CD4-positive, alpha-beta T cell treated with Interleukin-4 for 4 hours (primary cell): ENCODE results near the gene GJD4.

ENCODE experiments used
- DNase-seq: peaks from one replicate; pipeline ENCODE4 v3.0.0-alpha.2; 2020

The GJD4 gene

DNA sequence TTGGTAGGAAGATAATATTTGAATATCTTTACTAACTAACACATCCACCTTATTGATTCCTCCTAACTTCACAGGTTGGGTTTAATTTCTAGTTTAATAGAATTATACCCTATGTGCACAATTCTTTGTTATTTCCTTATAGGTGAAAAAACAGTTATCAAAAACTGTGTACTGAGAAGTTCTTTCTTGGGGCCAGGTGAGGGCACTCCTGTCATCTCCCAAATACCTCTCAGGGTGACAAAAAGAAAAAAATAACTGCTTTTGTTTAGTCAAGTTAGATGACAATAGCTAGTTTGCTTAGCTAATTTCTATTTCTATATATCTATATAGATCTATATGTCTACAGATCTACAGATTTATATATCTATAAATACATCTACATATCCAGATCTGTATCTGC is 26.9 kb downstream of the GJD4 start:
- no peak for DNase-seq

DNA sequence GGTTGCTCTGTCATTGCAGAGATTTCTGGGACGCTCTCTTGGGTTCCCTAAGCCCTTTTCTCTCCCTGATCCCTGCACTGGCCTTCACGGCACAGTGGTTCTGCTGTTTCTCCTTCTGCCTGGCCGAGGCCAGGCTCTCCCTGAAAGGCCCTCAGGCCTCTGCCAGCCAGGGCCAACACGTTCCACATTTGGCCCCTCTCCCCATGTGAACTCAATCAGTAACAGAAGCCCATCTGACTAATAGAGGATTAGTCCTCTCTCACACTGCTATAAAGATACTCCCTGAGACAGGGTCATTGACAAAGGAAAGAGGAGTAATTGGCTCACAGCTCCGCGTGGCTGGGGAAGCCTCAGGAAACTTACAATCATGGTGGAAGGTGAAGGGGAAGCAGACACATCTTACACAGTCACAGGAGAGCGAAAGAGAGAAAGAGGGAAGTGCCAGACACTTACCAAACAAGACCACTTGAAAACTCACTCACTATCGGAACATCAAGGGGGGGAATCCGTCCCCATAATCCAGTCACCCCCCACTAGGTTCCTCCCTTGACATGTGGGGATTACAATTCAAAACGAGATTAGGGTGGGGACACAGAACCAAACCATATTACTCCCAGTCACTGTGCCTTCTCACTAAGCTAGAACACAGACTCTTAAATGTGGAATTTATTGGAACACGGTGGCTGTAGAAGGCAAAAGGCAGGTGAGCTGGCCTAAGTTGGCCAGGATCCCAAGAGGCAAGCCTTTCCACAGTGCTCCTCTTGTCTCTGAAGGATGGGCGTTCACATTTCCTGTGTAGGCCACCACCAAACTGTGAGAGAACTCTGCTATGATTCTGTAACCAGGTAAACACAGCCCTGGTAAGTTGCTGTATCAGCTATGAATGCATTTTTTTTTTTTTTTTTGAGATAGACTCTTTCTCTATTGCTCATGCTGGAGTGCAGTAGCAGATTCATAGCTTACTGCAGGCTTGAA is 28.2 kb downstream of the GJD4 start:
- no peak for DNase-seq

DNA sequence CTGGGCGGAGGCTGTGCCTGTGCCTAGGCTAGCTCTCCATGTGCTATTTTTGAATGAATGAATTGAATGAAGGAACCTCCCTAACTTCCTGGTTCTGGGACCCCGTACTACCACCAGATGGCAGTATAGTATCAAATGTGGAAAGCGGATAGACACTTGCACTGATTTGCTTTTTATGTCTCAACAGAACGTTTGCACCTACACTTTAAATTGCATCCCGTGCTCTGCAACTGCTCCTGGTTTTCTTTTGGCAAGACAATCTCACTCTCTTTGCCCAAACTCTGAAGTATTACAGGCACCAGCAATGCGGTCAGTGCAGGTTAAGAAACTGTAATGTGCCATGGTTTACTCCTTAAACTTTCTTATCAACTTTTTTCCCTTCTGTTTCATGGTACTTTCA is 30.4 kb downstream of the GJD4 start:
- DNase-seq = peak; percentile 65

DNA sequence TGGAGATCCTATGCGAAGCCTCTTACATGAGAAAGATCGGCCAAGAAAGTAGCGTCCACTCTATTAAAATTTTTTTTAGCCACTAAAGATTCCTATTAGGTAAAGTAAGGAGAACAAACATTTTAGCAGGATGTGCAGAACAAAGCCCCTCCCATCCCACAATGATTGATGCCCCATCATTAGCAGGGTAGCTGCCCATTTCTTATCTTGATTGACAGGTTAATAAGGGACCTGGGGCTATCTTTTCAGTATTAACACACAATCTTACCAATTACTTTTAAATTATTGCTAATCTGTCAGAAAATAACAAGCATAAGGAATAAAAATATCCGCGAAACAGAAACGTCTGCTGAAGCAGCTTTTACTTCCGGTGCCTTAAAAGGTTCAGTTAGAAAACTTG is 31.8 kb downstream of the GJD4 start:
- no peak for DNase-seq

DNA sequence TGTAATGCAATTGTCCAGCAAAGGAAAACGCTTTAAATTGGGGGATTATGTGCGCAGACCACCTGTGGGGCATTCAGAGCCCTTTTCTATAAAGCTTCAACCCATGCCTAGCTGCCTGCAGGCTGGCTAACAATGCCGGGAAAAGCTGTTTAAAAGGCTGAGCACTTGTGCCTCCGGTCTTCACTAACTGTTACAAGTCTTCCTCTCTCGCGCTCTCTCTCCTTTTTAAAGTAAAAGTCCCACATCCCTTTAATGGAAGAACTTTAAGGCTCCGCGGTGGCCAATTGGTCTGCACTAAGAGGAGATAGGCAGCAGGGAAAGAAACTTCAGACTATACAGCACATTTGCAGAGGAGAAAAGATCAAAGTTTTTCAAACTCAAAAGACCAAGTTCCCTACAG is 32.3 kb downstream of the GJD4 start:
- no peak for DNase-seq

DNA sequence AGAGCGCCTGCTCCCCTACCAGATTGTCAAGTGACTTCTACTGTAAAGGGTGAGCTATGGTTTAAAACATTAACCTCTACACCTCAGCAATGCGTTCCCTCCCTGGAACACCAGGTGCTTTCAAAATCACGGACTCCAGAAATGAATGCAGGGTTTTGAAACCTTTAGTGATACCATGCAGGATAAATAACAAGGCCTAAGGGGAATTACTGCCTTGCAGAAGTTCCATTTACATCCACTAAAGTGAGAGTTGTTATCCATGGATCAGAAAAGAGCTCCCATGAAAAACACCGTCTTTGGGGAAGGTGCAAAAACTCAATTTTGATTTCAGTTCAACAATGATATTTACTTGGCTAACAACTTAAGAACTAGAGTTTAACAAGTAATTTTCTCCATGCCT is 33.0 kb downstream of the GJD4 start:
- DNase-seq = no peak

DNA sequence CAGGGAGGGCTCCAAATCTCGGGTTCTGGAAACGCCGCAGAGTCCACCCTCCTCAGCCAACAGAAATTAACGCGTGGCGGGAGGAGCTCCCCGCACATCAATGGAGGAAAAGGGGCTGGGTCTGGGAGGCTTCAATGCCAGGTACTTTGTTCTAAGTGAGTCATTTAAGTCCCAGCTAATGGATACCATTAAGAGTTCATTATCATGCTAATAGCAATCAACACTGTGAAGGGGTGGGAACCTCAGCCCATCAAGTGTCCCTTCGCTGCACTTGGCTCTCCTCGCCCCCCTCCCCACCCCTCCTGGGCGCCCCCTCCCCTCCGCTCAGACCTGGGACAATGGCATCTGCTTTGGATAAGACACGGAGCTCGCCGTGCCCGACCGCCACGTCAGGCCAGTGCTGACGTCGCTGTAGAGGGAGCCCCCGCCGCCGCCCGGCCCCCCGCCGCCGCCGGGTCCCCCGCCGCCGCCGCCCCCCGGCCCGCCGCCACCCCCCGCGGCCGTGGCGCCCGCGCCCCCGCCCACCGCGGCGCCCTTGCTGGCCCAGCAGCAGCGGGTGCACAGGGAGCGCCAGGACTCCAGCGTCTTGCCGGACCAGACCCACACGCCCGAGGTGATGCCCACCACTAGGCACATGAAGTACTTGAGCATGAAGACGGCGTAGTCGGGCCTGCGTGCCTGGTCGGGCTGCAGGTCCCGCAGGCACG is 34.0 kb downstream of the GJD4 start:
- DNase-seq = no peak

DNA sequence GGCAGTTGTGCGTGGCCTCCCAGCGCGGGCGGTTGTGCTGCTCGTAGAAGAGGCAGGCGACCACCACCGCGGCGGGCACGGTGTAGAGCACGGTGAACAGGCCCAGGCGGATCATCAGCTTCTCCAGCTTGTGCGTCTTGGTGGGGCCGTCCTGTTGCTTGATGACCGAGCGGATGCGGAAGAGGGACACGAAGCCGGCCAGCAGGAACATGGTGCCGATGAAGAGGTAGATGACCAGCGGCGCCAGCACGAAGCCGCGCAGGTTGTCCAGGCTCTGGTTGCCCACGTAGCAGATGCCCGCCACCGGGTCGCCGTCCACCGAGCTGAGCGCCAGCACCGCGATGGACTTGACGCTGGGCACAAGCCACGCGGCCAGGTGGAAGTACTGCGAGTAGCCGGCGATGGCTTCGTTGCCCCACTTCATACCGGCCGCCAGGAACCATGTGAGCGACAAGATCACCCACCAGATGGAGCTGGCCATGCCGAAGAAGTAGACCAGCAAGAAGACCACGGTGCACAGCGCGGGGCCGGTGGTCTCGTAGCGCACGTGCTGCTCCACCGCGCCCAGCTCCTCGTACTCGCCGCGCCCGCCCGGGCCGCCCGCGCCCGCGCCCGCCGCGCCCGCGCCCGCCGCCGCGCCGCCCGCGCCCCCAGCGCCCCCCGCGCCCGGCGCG is 34.7 kb downstream of the GJD4 start:
- DNase-seq = no peak

DNA sequence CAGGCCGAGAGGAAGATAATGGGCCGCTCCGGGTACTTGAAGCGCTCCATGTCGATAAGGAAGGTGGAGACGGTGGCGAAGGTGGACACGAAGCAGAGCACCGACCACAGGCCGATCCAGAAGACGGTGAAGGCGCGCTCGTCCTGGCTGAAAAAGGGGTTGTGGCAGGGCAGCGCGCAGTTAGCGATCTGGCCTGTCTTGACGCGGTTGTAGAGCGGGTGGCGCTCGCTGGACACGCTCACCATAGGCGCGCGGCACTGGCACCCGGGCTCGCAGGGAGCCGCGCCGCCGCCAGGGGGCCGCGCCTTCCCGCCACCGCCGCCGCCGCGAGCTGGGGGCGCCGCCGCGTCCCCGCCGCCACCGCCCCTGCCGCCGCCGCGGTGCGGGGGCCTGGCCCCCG is 35.3 kb downstream of the GJD4 start:
- DNase-seq = no peak

DNA sequence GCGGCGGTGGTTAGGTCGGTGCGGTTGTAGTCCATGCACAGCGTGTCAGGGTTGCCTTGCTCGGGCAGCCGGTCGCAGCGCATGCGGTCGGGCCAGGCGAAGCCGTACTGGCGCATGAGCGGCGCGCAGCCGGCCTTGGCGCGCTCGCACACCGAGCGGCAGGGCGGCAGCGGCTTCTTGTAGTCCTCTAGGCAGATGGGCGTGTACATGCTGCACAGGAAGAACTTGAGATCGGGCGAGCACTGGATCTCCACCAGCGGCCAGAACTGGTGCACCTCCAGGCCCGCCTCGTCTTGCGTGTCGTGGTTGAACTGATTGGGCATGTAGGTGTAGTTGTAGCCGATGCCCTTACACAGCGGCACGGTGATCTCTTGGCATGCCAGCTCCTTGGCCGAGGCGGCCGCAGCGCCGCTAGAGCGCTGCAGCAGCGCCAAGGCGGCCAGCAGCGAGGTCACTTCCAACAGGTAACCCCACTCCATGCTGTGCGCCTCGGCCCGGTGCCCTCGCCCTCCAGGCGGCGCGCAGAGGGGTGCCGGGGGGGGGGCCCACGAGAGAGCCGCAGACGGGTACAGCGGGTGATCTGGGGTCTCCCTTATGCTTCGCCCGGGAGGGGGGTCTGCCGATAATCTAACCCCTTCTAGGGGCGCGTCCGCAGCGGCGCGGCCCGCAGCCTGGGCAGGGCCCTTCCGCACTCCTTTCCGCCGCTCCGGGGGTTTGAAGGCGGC is 36.0 kb downstream of the GJD4 start:
- peak; percentile 20 for DNase-seq

DNA sequence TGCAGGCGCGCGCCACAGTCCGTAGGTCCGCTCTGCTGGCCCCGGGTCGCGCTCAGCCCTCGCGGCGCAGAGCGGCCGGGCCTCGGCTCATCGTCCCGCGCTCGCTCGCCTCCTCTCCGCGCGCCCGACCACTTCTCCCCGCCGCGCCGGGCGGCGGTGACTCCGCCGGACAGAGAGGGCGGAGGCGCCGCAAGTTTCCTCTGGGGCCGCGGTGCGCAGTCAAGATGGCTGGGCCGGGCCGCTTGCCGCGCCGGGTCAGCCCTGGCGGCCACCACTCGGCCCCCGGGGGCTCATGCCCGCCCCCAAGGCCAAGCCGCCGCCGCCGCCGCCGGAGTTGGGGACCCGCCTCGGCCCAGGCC is 36.5 kb downstream of the GJD4 start:
- no peak for DNase-seq

DNA sequence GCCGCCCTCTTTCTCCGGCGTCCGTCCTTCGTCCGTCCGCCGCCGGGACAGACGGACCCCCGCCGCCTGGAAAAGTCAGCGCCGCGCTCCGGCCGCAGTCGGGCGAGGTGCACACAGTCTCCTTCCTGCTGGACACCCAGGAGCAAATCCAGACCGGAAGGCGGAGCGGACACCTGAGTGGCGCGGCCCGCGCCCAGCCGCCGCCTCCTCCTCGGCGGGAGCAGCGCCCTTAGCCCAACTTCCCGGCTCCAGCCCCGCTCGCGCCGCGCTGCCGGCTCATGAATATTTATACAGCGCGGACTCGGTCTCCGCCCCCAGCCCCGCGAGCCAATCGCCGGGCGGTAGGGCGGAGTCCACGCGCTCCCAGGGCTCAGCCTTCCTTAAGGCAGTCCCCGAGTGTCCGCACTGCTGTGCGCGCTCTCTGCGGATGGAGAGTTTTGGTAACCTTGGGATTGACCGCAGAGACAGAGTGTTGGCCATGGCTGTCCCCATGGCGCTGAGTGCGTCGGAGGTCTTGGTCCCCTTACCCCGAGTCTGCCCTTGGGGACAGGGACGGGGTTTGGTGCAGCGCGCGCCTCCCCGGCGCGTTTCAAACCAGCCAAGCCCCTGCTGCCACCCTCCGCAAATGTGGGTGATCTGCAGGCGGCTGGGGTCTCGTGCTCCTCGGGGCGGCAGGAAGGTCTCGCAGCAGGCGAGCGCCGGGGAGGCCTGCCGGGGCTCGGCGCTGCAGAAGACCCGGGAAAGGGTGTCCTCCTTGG is 37.1 kb downstream of the GJD4 start, which contains the start of gene FZD8:
Gene FZD8 (minus strand): TSS at position 262 of the 758 bp plus-strand sequence. CDS start 867 bp downstream, outside the sequence.
- DNase-seq = peak; percentile 53

DNA sequence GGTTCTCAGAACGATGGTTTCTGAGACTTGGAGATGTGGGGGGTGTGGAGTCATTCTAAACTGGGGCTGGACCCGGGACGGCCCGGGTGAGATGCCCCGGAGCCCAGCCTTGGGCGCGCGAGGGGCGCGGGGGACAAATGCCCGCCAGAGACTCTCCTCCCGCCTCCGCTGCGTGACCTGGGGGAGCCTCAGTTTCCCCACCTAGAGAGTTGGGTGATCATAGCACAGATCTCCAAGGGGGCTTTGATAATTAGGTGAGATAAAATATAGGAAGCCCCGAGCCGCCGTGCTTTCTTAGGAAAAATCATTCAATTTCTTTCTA is 37.6 kb downstream of the GJD4 start:
- DNase-seq = no peak

DNA sequence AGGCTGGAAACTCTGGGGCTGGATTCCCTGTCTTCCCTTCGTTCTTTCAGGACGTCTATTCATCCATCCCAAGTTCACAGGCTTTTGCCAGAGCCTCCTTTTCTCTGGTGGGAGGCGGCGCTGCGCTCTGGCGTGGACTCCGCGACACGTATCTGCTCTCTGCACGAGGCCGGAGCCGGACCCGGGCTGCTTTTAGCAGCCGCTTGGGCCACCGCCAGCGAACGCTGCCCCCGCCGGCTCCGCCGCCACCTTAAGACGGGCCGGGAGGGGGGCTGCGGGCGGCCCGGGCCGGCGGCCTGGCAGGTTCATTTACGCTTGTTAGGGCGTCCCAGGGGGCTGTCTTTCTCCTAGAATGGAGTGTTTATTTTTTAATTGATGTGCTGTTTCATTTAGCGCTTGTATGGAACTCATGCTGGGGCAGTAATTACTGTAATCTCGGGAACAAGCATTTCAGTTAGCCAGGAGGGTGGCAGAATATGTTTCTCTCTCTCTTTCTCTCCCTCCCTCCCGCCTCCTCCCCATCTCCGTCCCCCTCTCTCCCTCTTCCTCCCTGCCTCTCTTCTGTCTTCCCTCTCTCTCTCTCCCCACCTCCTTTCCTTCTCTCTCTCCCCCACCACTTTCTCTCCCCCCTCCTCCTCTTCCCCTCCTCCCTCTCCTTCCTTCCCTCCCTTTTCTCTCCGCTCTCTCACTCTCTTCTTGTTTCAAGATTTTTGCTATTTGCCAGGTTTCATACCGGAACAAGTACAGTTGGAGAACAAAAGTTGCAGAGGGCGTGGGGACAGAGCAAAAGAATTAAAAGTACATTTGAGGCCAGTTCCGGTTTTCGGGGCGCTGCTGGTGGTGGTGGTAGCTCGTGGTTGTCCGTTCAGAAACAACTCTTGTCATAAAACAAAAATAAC is 38.3 kb downstream of the GJD4 start:
- no peak for DNase-seq

DNA sequence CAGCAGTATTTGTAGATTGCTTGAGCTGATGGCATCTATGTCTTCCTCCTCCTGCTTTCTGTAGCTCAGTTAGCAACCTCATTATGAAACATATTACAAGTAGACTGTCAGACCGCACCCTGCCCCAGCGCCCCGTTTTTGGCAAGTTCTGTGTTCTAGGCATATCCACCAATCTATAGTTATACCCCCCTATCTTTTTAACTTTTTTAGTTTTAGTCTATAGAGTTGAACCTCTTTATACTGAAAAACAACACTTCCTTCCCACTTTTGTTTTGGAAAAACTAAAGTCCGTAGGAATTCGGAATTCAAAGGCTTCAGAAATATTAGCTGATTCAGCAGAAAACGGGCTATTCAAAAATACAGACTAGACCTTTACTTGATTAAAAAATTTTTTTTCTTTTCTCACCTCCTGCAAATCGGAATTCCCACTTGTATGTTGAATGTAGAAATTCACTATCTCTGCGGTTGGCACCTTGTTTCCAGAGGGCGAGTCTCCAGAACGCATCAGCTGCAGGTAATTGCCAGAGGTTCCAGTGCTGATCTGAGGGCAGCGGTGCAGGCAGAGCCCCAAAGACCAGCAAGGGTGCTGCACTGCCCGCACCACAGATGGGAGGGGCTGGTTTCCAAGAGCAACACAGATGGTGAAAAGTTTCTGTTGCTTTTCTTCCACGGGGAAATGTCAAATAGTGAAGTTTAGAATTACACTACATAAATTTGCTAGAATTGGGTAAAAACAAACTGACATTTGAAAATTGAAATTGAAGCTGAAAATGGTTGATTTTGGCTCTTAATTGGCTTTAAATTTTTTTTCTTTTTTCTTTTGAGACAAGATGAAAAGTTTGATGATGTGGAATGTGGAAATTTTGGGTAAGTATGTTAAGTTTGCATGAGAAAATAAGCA is 39.2 kb downstream of the GJD4 start:
- DNase-seq = no peak

DNA sequence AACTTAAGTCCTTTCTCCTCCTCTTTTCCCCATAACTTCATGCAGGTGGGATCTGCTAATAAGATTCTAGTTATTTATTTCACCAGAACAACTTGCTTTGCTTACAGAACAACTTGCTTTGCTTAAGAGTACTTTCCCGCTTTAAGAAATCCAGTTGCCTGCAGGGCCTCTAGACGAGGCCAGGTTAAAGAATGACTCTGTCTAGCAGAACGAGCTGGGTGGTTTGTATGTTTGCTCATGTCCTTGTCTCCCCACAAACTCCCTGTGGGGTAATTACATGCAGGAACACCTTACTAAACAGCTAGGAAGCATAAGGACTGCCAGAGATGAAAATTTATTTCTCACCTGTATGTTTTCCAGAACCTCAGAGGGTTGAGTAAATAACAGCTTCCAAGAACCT is 45.8 kb downstream of the GJD4 start:
- DNase-seq = no peak

DNA sequence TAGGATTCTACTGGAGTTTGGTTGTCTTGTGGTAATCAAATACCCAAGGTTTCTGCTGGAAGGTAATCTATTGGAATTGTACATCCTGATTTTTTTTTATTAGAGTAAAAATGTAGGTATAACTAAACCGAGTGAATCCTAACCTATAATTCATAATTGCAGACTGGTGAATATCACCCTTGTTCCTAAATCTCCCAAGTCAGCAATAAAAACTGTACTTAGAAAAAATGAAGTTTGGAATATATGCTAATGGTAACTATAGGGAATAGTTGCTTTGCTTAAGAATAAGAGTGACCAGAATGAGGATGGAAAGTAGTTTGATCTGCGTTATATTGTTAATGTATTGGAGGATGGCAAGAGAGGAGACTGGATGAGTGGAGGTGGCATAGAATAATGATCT is 47.7 kb downstream of the GJD4 start:
- DNase-seq = no peak

DNA sequence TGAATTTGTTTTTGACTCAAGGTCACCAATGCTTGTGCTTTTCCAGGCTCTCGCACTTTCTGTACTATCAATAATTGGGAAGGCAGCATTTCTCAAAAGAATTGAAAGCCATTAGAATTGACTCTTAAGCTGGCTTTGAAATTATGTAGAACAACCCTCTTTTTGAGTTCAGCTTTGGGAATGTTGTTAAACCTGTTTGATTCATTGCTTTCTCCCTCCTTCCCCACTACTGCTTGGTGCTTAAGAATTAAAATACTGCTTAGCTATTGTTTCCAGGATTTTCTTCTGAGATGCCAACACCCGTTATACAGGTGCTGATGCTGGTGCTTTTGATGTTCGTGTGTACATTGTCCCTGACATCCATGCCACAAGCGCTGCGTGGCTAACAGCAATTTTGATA is 52.5 kb downstream of the GJD4 start:
- no peak for DNase-seq
